22Rv1 (cell line): ENCODE data around the gene OR4F15.
"Not testable (repeated sequence)": the region's sequence is repeated elsewhere in the genome, so short reads cannot be mapped to it uniquely, and the experiment has no call there.

Source experiments
- ZFX ChIP-seq: fragments of 450-650 bp; IDR thresholded peaks from 2 replicates; pipeline ENCODE4 v1.6.1; 2017; ENCODE audit warnings: antibody characterized with exemption, borderline replicate concordance
- TF ChIP-seq, protein P1 (sequence below): fragments of 450-650 bp; IDR thresholded peaks from 2 replicates; pipeline ENCODE4 v1.5.1; 2017; ENCODE audit warnings: mild to moderate bottlenecking

DNA sequence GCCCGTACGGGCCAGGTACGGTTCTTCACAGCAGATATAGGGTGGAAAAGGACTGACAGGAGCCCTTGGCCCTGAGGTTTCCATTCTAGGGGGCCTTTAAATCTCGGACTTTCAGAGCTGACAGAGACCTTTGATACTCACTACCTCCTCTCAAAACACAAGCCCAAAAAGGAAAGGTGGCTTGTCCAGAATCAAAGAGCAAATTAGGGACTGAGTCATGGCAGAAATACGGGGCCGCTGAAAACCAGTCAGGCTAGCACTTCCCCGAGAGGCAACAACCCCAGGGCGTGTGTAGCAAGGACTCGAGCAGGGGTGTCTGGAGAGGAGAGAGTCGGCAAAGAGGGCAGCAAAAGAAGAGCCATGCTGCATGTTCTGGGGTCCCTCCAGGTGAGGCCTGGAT is 33.4 kb upstream of the OR4F15 start:
- TF ChIP-seq, protein P1, sequence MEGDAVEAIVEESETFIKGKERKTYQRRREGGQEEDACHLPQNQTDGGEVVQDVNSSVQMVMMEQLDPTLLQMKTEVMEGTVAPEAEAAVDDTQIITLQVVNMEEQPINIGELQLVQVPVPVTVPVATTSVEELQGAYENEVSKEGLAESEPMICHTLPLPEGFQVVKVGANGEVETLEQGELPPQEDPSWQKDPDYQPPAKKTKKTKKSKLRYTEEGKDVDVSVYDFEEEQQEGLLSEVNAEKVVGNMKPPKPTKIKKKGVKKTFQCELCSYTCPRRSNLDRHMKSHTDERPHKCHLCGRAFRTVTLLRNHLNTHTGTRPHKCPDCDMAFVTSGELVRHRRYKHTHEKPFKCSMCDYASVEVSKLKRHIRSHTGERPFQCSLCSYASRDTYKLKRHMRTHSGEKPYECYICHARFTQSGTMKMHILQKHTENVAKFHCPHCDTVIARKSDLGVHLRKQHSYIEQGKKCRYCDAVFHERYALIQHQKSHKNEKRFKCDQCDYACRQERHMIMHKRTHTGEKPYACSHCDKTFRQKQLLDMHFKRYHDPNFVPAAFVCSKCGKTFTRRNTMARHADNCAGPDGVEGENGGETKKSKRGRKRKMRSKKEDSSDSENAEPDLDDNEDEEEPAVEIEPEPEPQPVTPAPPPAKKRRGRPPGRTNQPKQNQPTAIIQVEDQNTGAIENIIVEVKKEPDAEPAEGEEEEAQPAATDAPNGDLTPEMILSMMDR, result not testable (repeated sequence)
- not testable (repeated sequence) for TF ChIP-seq ZFX
